Measurements from ENCODE around the gene ETV4. TPM values are rescaled to one million over a fixed set of nuclear protein-coding genes. Genes with fewer than 3 reads are reported as not detected.

The ETV4 gene
- total RNA-seq, 1 experiment from 2014 or later = 37.8 TPM

DNA sequence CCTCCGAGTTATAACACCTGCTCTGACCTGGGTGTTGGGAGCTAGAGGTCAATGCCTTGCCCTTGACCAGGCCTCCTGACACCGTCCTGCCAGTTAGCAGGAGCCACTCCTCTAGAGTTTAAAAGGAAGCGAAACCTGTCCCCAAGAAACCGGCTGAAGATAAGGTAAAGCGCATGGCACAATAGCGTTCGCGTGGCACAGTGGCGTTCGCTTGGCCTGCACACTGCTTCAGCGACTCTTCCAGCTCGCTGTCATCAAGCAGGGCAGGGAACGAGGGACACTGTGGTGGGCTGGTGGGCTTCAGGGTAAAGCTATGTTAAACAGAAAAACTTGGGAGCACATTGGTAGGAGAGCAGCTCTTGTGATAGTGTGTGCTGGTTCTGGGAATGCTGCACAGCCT is 28.2 kb upstream of the ETV4 start:
- Mint-ChIP-seq H3K27ac (ENCODE audit: unreplicated experiment) (no peak overlapping the region), H3K27me3 (ENCODE audit: insufficient read depth, unreplicated experiment) (no peaks in the 10 kb centered on the region), H3K4me3 (ENCODE audit: unreplicated experiment) (no peak overlapping the region), H3K4me1 (ENCODE audit: low read depth, unreplicated experiment) (peaks cover 53% of the 10 kb centered on the region), H3K9me3 (ENCODE audit: unreplicated experiment) (no peaks in the 10 kb centered on the region), H3K36me3 (ENCODE audit: insufficient read depth, unreplicated experiment) (peaks cover 8% of the 10 kb centered on the region)
- TF ChIP-seq, protein P1, sequence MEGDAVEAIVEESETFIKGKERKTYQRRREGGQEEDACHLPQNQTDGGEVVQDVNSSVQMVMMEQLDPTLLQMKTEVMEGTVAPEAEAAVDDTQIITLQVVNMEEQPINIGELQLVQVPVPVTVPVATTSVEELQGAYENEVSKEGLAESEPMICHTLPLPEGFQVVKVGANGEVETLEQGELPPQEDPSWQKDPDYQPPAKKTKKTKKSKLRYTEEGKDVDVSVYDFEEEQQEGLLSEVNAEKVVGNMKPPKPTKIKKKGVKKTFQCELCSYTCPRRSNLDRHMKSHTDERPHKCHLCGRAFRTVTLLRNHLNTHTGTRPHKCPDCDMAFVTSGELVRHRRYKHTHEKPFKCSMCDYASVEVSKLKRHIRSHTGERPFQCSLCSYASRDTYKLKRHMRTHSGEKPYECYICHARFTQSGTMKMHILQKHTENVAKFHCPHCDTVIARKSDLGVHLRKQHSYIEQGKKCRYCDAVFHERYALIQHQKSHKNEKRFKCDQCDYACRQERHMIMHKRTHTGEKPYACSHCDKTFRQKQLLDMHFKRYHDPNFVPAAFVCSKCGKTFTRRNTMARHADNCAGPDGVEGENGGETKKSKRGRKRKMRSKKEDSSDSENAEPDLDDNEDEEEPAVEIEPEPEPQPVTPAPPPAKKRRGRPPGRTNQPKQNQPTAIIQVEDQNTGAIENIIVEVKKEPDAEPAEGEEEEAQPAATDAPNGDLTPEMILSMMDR (IDR thresholded peaks at IDR 0.05; ENCODE audit: insufficient read depth in 1 of 2, low read depth in 1 of 2, low read length in 1 of 2, severe bottlenecking in 1 of 2, unreplicated experiment in 1 of 2) = no peak
- ChIA-PET POLR2A (interaction anchor here (0.6 to 1.0 kb wide), 3 partner anchors 47 to 187 kb away, joined by 3 read pairs; no protein-coding TSS in a partner anchor), CTCF (interaction anchor here (0.9 to 7.8 kb wide), 5 partner anchors 10 to 185 kb away, joined by 3 to 208 read pairs (median 4); partner anchors contain the start of gene DHX8)
- Histone ChIP-seq H3K4me1 (peaks cover 54% of the 10 kb centered on the region), H3K36me3 (ENCODE audit: control insufficient read depth, insufficient read depth, low read length) (no peaks in the 10 kb centered on the region; the same call in 1 of the 2 replicates), H3K4me3 (ENCODE audit: low read depth, low read length) (no peak overlapping the region), H3K9me3 (no peaks in the 10 kb centered on the region), H3K27me3 (replicated peaks; ENCODE audit: control insufficient read depth, insufficient read depth, low read length) (no peaks in the 10 kb centered on the region)
- DNase-seq = no peak
- BruUV-seq (replicated peaks) = no TSS peak
- intact Hi-C loops (cut with micrococcal nuclease; ENCODE audit: unreplicated experiment) = no loop called here

- Histone ChIP-seq H3K27me3 (replicated peaks; ENCODE audit: control insufficient read depth, insufficient read depth, low read length) (no peaks in the 10 kb centered on the region), H3K4me3 (ENCODE audit: low read depth, low read length) (no peak overlapping the region), H3K9me3 (no peaks in the 10 kb centered on the region), H3K36me3 (ENCODE audit: control insufficient read depth, insufficient read depth, low read length) (no peaks in the 10 kb centered on the region; the same call in 1 of the 2 replicates), H3K4me1 (peaks cover 48% of the 10 kb centered on the region)
- no peaks in the 10 kb centered on the region for H3K27me3 Mint-ChIP-seq (ENCODE audit: insufficient read depth, unreplicated experiment)
- DNase-seq = peak in 1 of 2 experiments; percentile 60
- TF ChIP-seq, protein P1 (IDR thresholded peaks at IDR 0.05; ENCODE audit: insufficient read depth in 1 of 2, low read depth in 1 of 2, low read length in 1 of 2, severe bottlenecking in 1 of 2, unreplicated experiment in 1 of 2) = no peak
- peaks cover 47% of the 10 kb centered on the region for H3K4me1 Mint-ChIP-seq (ENCODE audit: low read depth, unreplicated experiment)
- no peak overlapping the region for H3K27ac Mint-ChIP-seq (ENCODE audit: unreplicated experiment)
- ChIA-PET CTCF (interaction anchor here (0.6 to 7.8 kb wide), 12 partner anchors 11 to 186 kb away, joined by 3 to 208 read pairs (median 4); partner anchors contain the start of gene DHX8), POLR2A (interaction anchor here (0.6 to 1.2 kb wide), 10 partner anchors 11 to 213 kb away, joined by 3 to 5 read pairs (median 3); no protein-coding TSS in a partner anchor)
- peaks cover 2% of the 10 kb centered on the region for H3K36me3 Mint-ChIP-seq (ENCODE audit: insufficient read depth, unreplicated experiment)
- no TSS peak for BruUV-seq (replicated peaks)
- intact Hi-C loops (cut with micrococcal nuclease; ENCODE audit: unreplicated experiment) = no loop called here
- H3K4me3 Mint-ChIP-seq (ENCODE audit: unreplicated experiment) = no peak overlapping the region
- H3K9me3 Mint-ChIP-seq (ENCODE audit: unreplicated experiment) = no peaks in the 10 kb centered on the region
Measured at GRCh38 chr17:43573579-43574321, 27.6 kb upstream of the ETV4 start.

- TF ChIP-seq, protein P1 (IDR thresholded peaks at IDR 0.05; ENCODE audit: insufficient read depth in 1 of 2, low read depth in 1 of 2, low read length in 1 of 2, severe bottlenecking in 1 of 2, unreplicated experiment in 1 of 2) = no peak
- no peak overlapping the region for H3K27ac Mint-ChIP-seq (ENCODE audit: unreplicated experiment)
- H3K9me3 ChIP-seq = no peaks in the 10 kb centered on the region
- CTCF ChIA-PET = no interaction called here
- H3K27me3 ChIP-seq (replicated peaks; ENCODE audit: control insufficient read depth, insufficient read depth, low read length) = no peaks in the 10 kb centered on the region
- BruUV-seq (replicated peaks) = no TSS peak
- H3K4me1 Mint-ChIP-seq (ENCODE audit: low read depth, unreplicated experiment) = peaks cover 34% of the 10 kb centered on the region
- H3K27me3 Mint-ChIP-seq (ENCODE audit: insufficient read depth, unreplicated experiment) = no peaks in the 10 kb centered on the region
- POLR2A ChIA-PET = no interaction called here
- no peaks in the 10 kb centered on the region for H3K9me3 Mint-ChIP-seq (ENCODE audit: unreplicated experiment)
- peaks cover 35% of the 10 kb centered on the region for H3K4me1 ChIP-seq
- H3K36me3 Mint-ChIP-seq (ENCODE audit: insufficient read depth, unreplicated experiment) = no peaks in the 10 kb centered on the region
- no peak overlapping the region for H3K4me3 ChIP-seq (ENCODE audit: low read depth, low read length)
- no peaks in the 10 kb centered on the region; the same call in 1 of the 2 replicates for H3K36me3 ChIP-seq (ENCODE audit: control insufficient read depth, insufficient read depth, low read length)
- DNase-seq = no peak
- no peak overlapping the region for H3K4me3 Mint-ChIP-seq (ENCODE audit: unreplicated experiment)
- intact Hi-C loops (cut with micrococcal nuclease; ENCODE audit: unreplicated experiment) = no loop called here
Measured at GRCh38 chr17:43572368-43572980, 26.3 kb upstream of the ETV4 start.
